ENCODE results near the gene BCL2A1. TPM values are rescaled to one million over a fixed set of nuclear protein-coding genes. Genes with fewer than 3 reads are reported as not detected.

The BCL2A1 gene
- total and polyA plus RNA-seq, 4 donors, result 0.50 to 2.9 (median 1.2) TPM

DNA sequence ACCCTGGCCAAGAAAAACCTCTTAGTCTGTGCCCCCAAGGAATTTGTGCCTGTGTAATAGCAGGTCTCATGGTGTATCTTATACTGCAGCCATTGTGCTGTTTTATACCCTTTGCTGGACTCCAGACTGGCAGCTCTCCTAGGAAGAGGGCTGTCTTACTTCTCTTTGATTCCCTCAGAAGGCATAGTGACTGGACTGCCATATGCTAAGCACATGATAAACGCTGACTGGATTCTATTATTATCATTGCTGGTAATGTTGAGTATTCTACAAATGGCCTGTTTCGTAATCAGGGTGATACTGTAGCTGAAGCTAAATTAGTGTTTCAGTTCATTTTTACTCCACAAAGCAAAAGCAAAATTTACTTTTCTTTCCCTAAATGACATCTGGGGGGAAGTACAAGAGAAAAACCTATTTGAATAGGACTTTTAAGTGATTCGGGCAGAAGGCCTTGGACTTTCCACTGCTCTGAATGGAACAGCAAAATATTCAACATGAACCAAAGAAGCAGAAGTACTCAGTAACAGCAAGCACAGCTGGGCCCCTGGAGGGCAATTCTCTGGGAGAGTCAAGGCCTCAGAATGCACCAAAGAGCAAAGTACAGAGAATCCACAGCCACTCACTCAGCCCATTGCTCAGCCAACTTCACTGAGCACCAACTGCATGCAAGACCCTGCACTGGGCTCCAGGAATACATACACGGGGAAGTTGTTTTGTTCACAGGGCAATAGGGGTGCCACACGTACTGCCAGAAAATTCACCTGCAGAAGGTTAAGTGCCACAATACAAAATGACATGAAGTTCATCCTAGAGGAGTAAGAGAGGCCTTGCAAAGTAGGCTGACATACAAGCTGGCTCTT is 7.9 kb upstream of the BCL2A1 start:
- no peaks in the 10 kb centered on the region for H3K9me3 ChIP-seq (ENCODE audit: control insufficient read depth in 4 of 4, low read length in 3 of 4)
- no peak overlapping the region for H3K9ac ChIP-seq (ENCODE audit: low read depth in 1 of 2, low read length in 2 of 2)
- whole genome bisulfite sequencing, result 67% methylated on average over 5 of the region's 5 CpGs
- no peaks in the 10 kb centered on the region for H3K36me3 ChIP-seq (ENCODE audit: control insufficient read depth in 4 of 4, insufficient read depth in 3 of 4, low read depth in 1 of 4, low read length in 3 of 4)
- DNase-seq (ENCODE audit: low spot score), result no peak
- no peak overlapping the region for H3K4me3 ChIP-seq (ENCODE audit: low read depth in 1 of 3, low read length in 3 of 3)
- no peaks in the 10 kb centered on the region for H3K27me3 ChIP-seq (ENCODE audit: control insufficient read depth in 4 of 4, insufficient read depth in 4 of 4, low read length in 3 of 4)
- peak overlapping the region; percentile 39 to 67 for H3K27ac ChIP-seq (ENCODE audit: low read depth in 1 of 2, low read length in 2 of 2)
- no peak for TF ChIP-seq FOXA2 (IDR thresholded peaks at IDR 0.05)
- TF ChIP-seq TAF1 (conservative IDR thresholded peaks at IDR 0.05), result no peak
- TF ChIP-seq RXRA (IDR thresholded peaks at IDR 0.05), result no peak
- peak; percentile 16 for TF ChIP-seq SP1 (IDR thresholded peaks at IDR 0.05)
- TF ChIP-seq HNF4A (conservative IDR thresholded peaks at IDR 0.05), result peak; percentile 57 to 71
- TF ChIP-seq, protein P1, sequence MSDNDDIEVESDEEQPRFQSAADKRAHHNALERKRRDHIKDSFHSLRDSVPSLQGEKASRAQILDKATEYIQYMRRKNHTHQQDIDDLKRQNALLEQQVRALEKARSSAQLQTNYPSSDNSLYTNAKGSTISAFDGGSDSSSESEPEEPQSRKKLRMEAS (IDR thresholded peaks at IDR 0.05), result no peak
- H3K4me1 ChIP-seq (ENCODE audit: control insufficient read depth in 4 of 4, insufficient read depth in 4 of 4, low read length in 3 of 4), result peaks cover 0 to 12% (median 8%) of the 10 kb centered on the region in 4 donors

- TF ChIP-seq GABPA (IDR thresholded peaks at IDR 0.05 in 1 of 2, conservative IDR thresholded peaks at IDR 0.05 in 1 of 2) (no peak), ZBTB33 (IDR thresholded peaks at IDR 0.05) (no peak), HNF4A (conservative IDR thresholded peaks at IDR 0.05) (no peak), EGR1 (IDR thresholded peaks at IDR 0.05; ENCODE audit: low read depth in 2 of 2) (no peak), RXRA (IDR thresholded peaks at IDR 0.05) (no peak), RAD21 (IDR thresholded peaks at IDR 0.05) (no peak), FOXA1 (IDR thresholded peaks at IDR 0.05) (no peak), HNF4G (IDR thresholded peaks at IDR 0.05) (no peak), TAF1 (conservative IDR thresholded peaks at IDR 0.05) (no peak), ATF3 (IDR thresholded peaks at IDR 0.05) (no peak), NR2F2 (IDR thresholded peaks at IDR 0.05) (no peak), JUND (IDR thresholded peaks at IDR 0.05) (no peak), YY1 (IDR thresholded peaks at IDR 0.05) (no peak), FOXA2 (IDR thresholded peaks at IDR 0.05) (no peak), SP1 (IDR thresholded peaks at IDR 0.05) (no peak)
- TF ChIP-seq, protein P1 (IDR thresholded peaks at IDR 0.05), result no peak
- TF ChIP-seq, protein P2, sequence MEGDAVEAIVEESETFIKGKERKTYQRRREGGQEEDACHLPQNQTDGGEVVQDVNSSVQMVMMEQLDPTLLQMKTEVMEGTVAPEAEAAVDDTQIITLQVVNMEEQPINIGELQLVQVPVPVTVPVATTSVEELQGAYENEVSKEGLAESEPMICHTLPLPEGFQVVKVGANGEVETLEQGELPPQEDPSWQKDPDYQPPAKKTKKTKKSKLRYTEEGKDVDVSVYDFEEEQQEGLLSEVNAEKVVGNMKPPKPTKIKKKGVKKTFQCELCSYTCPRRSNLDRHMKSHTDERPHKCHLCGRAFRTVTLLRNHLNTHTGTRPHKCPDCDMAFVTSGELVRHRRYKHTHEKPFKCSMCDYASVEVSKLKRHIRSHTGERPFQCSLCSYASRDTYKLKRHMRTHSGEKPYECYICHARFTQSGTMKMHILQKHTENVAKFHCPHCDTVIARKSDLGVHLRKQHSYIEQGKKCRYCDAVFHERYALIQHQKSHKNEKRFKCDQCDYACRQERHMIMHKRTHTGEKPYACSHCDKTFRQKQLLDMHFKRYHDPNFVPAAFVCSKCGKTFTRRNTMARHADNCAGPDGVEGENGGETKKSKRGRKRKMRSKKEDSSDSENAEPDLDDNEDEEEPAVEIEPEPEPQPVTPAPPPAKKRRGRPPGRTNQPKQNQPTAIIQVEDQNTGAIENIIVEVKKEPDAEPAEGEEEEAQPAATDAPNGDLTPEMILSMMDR (IDR thresholded peaks at IDR 0.05; ENCODE audit: low read depth, low read length, missing input control), result no peak
- TF ChIP-seq, protein P3, sequence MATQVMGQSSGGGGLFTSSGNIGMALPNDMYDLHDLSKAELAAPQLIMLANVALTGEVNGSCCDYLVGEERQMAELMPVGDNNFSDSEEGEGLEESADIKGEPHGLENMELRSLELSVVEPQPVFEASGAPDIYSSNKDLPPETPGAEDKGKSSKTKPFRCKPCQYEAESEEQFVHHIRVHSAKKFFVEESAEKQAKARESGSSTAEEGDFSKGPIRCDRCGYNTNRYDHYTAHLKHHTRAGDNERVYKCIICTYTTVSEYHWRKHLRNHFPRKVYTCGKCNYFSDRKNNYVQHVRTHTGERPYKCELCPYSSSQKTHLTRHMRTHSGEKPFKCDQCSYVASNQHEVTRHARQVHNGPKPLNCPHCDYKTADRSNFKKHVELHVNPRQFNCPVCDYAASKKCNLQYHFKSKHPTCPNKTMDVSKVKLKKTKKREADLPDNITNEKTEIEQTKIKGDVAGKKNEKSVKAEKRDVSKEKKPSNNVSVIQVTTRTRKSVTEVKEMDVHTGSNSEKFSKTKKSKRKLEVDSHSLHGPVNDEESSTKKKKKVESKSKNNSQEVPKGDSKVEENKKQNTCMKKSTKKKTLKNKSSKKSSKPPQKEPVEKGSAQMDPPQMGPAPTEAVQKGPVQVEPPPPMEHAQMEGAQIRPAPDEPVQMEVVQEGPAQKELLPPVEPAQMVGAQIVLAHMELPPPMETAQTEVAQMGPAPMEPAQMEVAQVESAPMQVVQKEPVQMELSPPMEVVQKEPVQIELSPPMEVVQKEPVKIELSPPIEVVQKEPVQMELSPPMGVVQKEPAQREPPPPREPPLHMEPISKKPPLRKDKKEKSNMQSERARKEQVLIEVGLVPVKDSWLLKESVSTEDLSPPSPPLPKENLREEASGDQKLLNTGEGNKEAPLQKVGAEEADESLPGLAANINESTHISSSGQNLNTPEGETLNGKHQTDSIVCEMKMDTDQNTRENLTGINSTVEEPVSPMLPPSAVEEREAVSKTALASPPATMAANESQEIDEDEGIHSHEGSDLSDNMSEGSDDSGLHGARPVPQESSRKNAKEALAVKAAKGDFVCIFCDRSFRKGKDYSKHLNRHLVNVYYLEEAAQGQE (IDR thresholded peaks at IDR 0.05), result no peak
- Histone ChIP-seq H3K9ac (ENCODE audit: low read depth in 1 of 2, low read length in 2 of 2) (no peak overlapping the region), H3K4me3 (ENCODE audit: low read depth in 1 of 3, low read length in 3 of 3) (no peak overlapping the region), H3K27ac (ENCODE audit: low read depth in 1 of 2, low read length in 2 of 2) (peak overlapping the region; percentile 39 to 67), H3K27me3 (ENCODE audit: control insufficient read depth in 4 of 4, insufficient read depth in 4 of 4, low read length in 3 of 4) (no peaks in the 10 kb centered on the region), H3K9me3 (ENCODE audit: control insufficient read depth in 4 of 4, low read length in 3 of 4) (no peaks in the 10 kb centered on the region), H3K4me1 (ENCODE audit: control insufficient read depth in 4 of 4, insufficient read depth in 4 of 4, low read length in 3 of 4) (peaks cover 2 to 14% (median 9%) of the 10 kb centered on the region in 4 donors), H3K36me3 (ENCODE audit: control insufficient read depth in 4 of 4, insufficient read depth in 3 of 4, low read depth in 1 of 4, low read length in 3 of 4) (no peaks in the 10 kb centered on the region)
- no peak for DNase-seq (ENCODE audit: low spot score)
- 95% methylated on average over 6 of the region's 6 CpGs for WGBS
These were observed 7.3 kb upstream of the BCL2A1 start for GRCh38 chr15:79978260-79978654.

Data from liver (tissue), 9 donors.